SK-N-SH (cell line): ENCODE data around the gene PDZRN4. TPM values are rescaled to one million over a fixed set of nuclear protein-coding genes. Genes with fewer than 3 reads are reported as not detected.

Source experiments
- CTCF ChIA-PET: fragments of 300-600, 350-600 bp; formaldehyde crosslinking; extraction: SDS; loops from one replicate; lab custom pipeline; 2021; lab: Yijun Ruan, JAX
- POLR2A ChIA-PET: fragments of 350-600 bp; sonication (Branson Sonifier 250); formaldehyde crosslinking; extraction: SDS; loops from one replicate; lab custom pipeline; 2020; ENCODE audit warnings: antibody characterized with exemption, inconsistent platforms; lab: Yijun Ruan, JAX
- DNase-seq: peaks from one replicate; pipeline ENCODE4 v3.0.0; 2012
- H2AFZ ChIP-seq: fragments of 200-600 bp; sonication (generic); 2 replicates; pipeline ENCODE4 v1.8.1; 2016; ENCODE audit warnings: antibody characterized with exemption, mild to moderate bottlenecking, low read depth
- H3F3A ChIP-seq: fragments of 200-600 bp; sonication (generic); replicated peaks from 2 replicates; pipeline ENCODE3; 2016; ENCODE audit warnings: antibody characterized with exemption, mild to moderate bottlenecking; ENCODE audit not compliant: insufficient read depth
- H3K27ac ChIP-seq, 2 experiments: fragments of 200-500 bp in 1 of 2; fragments of 200-600 bp in 1 of 2; sonication (Bioruptor generic) in 1 of 2; sonication (generic), shearing (Covaris generic) in 1 of 2; 2 replicates each; pipeline versions ENCODE4 v1.5.1 to v1.6.1; 2014 to 2016; ENCODE audit warnings: low read depth in 2 of 2, inconsistent platforms in 1 of 2, low read length in 1 of 2, mild to moderate bottlenecking in 1 of 2, mixed read lengths in 1 of 2
- H3K27me3 ChIP-seq: fragments of 200-600 bp; sonication (generic), shearing (Covaris generic); 2 replicates; pipeline ENCODE4 v1.6.1; 2016; ENCODE audit warnings: mixed run types; ENCODE audit not compliant: insufficient read depth
- H3K36me3 ChIP-seq, 2 experiments: fragments of 200-500 bp in 1 of 2; fragments of 200-600 bp in 1 of 2; sonication (Bioruptor generic) in 1 of 2; sonication (generic) in 1 of 2; replicated peaks in 1 of 2; 2 replicates each; pipeline versions ENCODE3 to v1.5.1; 2014 to 2016; ENCODE audit warnings: low read length in 1 of 2, mild to moderate bottlenecking in 1 of 2; ENCODE audit not compliant: insufficient read depth in 2 of 2, control insufficient read depth in 1 of 2
- H3K4me1 ChIP-seq, 2 experiments: fragments of 200-500 bp in 1 of 2; fragments of 200-600 bp in 1 of 2; sonication (Bioruptor generic) in 1 of 2; sonication (generic), shearing (Covaris generic) in 1 of 2; 2 replicates each; pipeline versions ENCODE4 v1.5.1 to v1.6.1; 2014 to 2016; ENCODE audit warnings: low read depth in 1 of 2, low read length in 1 of 2, mixed run types in 1 of 2; ENCODE audit not compliant: insufficient read depth in 2 of 2, control insufficient read depth in 1 of 2
- H3K4me2 ChIP-seq: fragments of 200-600 bp; sonication (generic), shearing (Covaris generic); 2 replicates; pipeline ENCODE4 v1.6.1; 2017; ENCODE audit warnings: mixed run types
- H3K4me3 ChIP-seq, 2 experiments: fragments of 200-500 bp in 1 of 2; fragments of 200-600 bp in 1 of 2; sonication (Bioruptor generic) in 1 of 2; sonication (generic), shearing (Covaris generic) in 1 of 2; 2 replicates each; pipeline versions ENCODE4 v1.5.1 to v1.8.1; 2014 to 2016; ENCODE audit warnings: low read depth in 2 of 2, inconsistent platforms in 1 of 2, low read length in 1 of 2, mild to moderate bottlenecking in 1 of 2, mixed read lengths in 1 of 2, moderate library complexity in 1 of 2
- H3K79me2 ChIP-seq: fragments of 200-600 bp; sonication (generic); 2 replicates; pipeline ENCODE4 v1.8.1; 2017; ENCODE audit warnings: mild to moderate bottlenecking; ENCODE audit not compliant: insufficient read depth
- H3K9ac ChIP-seq: fragments of 200-600 bp; sonication (generic); 2 replicates; pipeline ENCODE4 v1.6.1; 2017; ENCODE audit warnings: mixed run types
- H3K9me2 ChIP-seq: fragments of 200-600 bp; sonication (generic); 2 replicates; pipeline ENCODE4 v1.6.1; 2017; ENCODE audit warnings: mixed run types
- H3K9me3 ChIP-seq: fragments of 200-600 bp; sonication (generic); 2 replicates; pipeline ENCODE4 v1.6.1; 2017; ENCODE audit warnings: mixed run types, mild to moderate bottlenecking, moderate library complexity
- H4K20me1 ChIP-seq: fragments of 200-600 bp; sonication (generic); 2 replicates; pipeline ENCODE4 v1.6.1; 2017; ENCODE audit warnings: mild to moderate bottlenecking, mixed run types; ENCODE audit not compliant: insufficient read depth
- CHD2 ChIP-seq: fragments of 150-350 bp; IDR thresholded peaks from 2 replicates; pipeline ENCODE4 v1.6.1; 2018; ENCODE audit warnings: low read length; ENCODE audit not compliant: partially characterized antibody
- ELF1 ChIP-seq: IDR thresholded peaks from 2 replicates; pipeline ENCODE4 v1.4.0; 2012
- EP300 ChIP-seq, 2 experiments: IDR thresholded peaks; 2 replicates each; pipeline versions ENCODE4 v1.4.0 to v1.6.1; 2012; ENCODE audit warnings: borderline replicate concordance in 1 of 2, low read depth in 1 of 2, low read length in 1 of 2
- EZH2phosphoT487 ChIP-seq: fragments of 200-600 bp; sonication (generic); IDR thresholded peaks from 2 replicates; pipeline ENCODE4 v1.6.1; 2017; ENCODE audit warnings: low read depth, mixed run types, mild to moderate bottlenecking, antibody characterized with exemption, moderate library complexity, borderline replicate concordance
- FOXM1 ChIP-seq: IDR thresholded peaks from 2 replicates; pipeline ENCODE4 v1.4.0; 2012; ENCODE audit warnings: low read depth, mild to moderate bottlenecking
- JUND ChIP-seq: IDR thresholded peaks from 2 replicates; pipeline ENCODE4 v1.4.0; 2012
- MEF2A ChIP-seq: IDR thresholded peaks from 2 replicates; pipeline ENCODE4 v1.4.0; 2012; ENCODE audit warnings: low read depth, borderline replicate concordance
- MXI1 ChIP-seq: IDR thresholded peaks from 2 replicates; pipeline ENCODE4 v1.6.1; 2012; ENCODE audit warnings: mild to moderate bottlenecking, low read depth, low read length, improper control_type of control experiment
- NFIC ChIP-seq: IDR thresholded peaks from 2 replicates; pipeline ENCODE4 v1.4.0; 2012; ENCODE audit warnings: borderline replicate concordance
- NRF1 ChIP-seq: IDR thresholded peaks from 2 replicates; pipeline ENCODE4 v1.6.1; 2012; ENCODE audit warnings: low read depth, mild to moderate bottlenecking, low read length
- RFX5 ChIP-seq: IDR thresholded peaks from 2 replicates; pipeline ENCODE4 v1.6.1; 2012; ENCODE audit warnings: mild to moderate bottlenecking, improper control_type of control experiment, low read length
- RXRA ChIP-seq: IDR thresholded peaks from 2 replicates; pipeline ENCODE4 v1.4.0; 2012; ENCODE audit warnings: low read depth, mild to moderate bottlenecking, borderline replicate concordance
- SIN3A ChIP-seq: IDR thresholded peaks from 2 replicates; pipeline ENCODE4 v1.6.1; 2012; ENCODE audit warnings: low read depth, mild to moderate bottlenecking, low read length, moderate library complexity, borderline replicate concordance
- SMC3 ChIP-seq: IDR thresholded peaks from 2 replicates; pipeline ENCODE4 v1.6.1; 2012; ENCODE audit warnings: low read depth, low read length, improper control_type of control experiment
- YY1 ChIP-seq: IDR thresholded peaks from 2 replicates; pipeline ENCODE4 v1.4.0; 2012; ENCODE audit warnings: low read depth, mild to moderate bottlenecking
- WGBS: methylation state at CpG from one replicate; pipeline ENCODE4 v1.1.6; 2017; ENCODE audit warnings: low lambda C conversion rate; 5-methylcytosine and 5-hydroxymethylcytosine counted together
- polyA plus RNA-seq, 3 experiments: library from polyadenylated mRNA; depleted of rRNA; stranded (reverse); fragments of >200 nt; gene quantifications; 2 replicates each; pipeline ENCODE4 v1.2.3, GENCODE V29; 2012
- TF ChIP-seq, protein P1 (sequence below): fragments of 200-600 bp; sonication (generic); IDR thresholded peaks from 2 replicates; pipeline ENCODE4 v1.6.1; 2017; ENCODE audit warnings: antibody characterized with exemption, mild to moderate bottlenecking, moderate library complexity
- TF ChIP-seq, protein P2 (sequence below): fragments of 150-350 bp; IDR thresholded peaks from 2 replicates; pipeline ENCODE4 v1.6.1; 2017; ENCODE audit warnings: antibody characterized with exemption, low read length, low read depth, borderline replicate concordance
- TF ChIP-seq, protein P3 (sequence below): IDR thresholded peaks from 2 replicates; pipeline ENCODE4 v1.6.1; 2012; ENCODE audit warnings: mild to moderate bottlenecking, low read depth, low read length, moderate library complexity
- TF ChIP-seq, protein P4 (sequence below): fragments of 150-350 bp; IDR thresholded peaks from 2 replicates; pipeline ENCODE4 v1.6.1; 2016; ENCODE audit warnings: mild to moderate bottlenecking, low read depth, low read length

Gene PDZRN4
- polyA plus RNA-seq, 1 of the 3 experiments (the other 2 are of a cell fraction) = 0.02 TPM

DNA sequence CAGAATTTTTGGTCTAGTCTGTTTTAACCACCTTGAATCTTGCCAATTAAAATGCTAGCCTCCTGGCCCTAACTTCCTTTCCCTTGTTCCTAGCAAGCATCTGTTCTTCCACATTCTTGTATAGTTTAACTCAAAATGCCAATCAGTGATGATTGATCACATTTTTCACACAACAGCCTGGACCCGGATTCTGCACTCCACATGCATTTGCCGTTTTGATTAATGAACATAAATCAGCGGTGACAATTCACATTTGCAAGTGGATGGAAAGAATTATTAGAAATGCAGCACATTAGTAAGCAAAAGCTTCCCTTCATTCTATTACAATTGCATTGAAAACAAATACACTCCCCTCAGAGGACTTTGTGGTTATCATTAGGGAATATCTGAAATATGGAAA, 83.4 kb downstream of the PDZRN4 start:
- no peak overlapping the region for H2AFZ ChIP-seq
- no peaks in the 10 kb centered on the region for H3K9me3 ChIP-seq
- TF ChIP-seq ELF1 = no peak
- TF ChIP-seq YY1 = no peak
- no peak for TF ChIP-seq MEF2A
- no peak for TF ChIP-seq JUND
- TF ChIP-seq EP300 (IDR thresholded peaks at IDR 0.05; ENCODE audit: borderline replicate concordance in 1 of 2, low read depth in 1 of 2, low read length in 1 of 2) = no peak
- TF ChIP-seq SIN3A = no peak
- peaks cover 0 to 2% of the 10 kb centered on the region in 2 experiments; a peak in 1 of 4 replicates for H3K4me1 ChIP-seq
- ChIA-PET POLR2A (interaction anchor here (0.6 kb wide), 1 partner anchor 500 kb away, joined by 3 read pairs; no protein-coding TSS in a partner anchor), CTCF (interaction anchor here (1.1 kb wide), 1 partner anchor 752 kb away, joined by 4 read pairs; no protein-coding TSS in a partner anchor)
- H3K36me3 ChIP-seq = no peaks in the 10 kb centered on the region
- H3K79me2 ChIP-seq = no peaks in the 10 kb centered on the region
- H3K27me3 ChIP-seq = no peaks in the 10 kb centered on the region
- H3K4me3 ChIP-seq = no peak overlapping the region
- H3F3A ChIP-seq = no peaks in the 10 kb centered on the region
- no peaks in the 10 kb centered on the region for H3K9me2 ChIP-seq
- no peaks in the 10 kb centered on the region for H4K20me1 ChIP-seq
- H3K27ac ChIP-seq = no peak overlapping the region
- no peak overlapping the region for H3K4me2 ChIP-seq
- no peak overlapping the region for H3K9ac ChIP-seq
- 34% methylated on average over 3 of the region's 3 CpGs for WGBS
- no peak for DNase-seq

GRCh38 chr12:41274643-41275042, 86.5 kb downstream of the PDZRN4 start:
- 61% methylated on average over 2 of the region's 2 CpGs for WGBS
- no peaks in the 10 kb centered on the region for H3K9me2 ChIP-seq
- no peaks in the 10 kb centered on the region for H4K20me1 ChIP-seq
- no peaks in the 10 kb centered on the region for H3F3A ChIP-seq
- no peak overlapping the region for H3K9ac ChIP-seq
- no peaks in the 10 kb centered on the region for H3K36me3 ChIP-seq
- no peak overlapping the region for H3K4me2 ChIP-seq
- ChIA-PET CTCF (interaction anchor here (1.2 to 7.9 kb wide), 4 partner anchors 10 to 748 kb away, joined by 6 to 140 read pairs (median 10); no protein-coding TSS in a partner anchor), POLR2A (no interaction called here)
- H3K4me3 ChIP-seq = no peak overlapping the region
- no peak overlapping the region for H2AFZ ChIP-seq
- DNase-seq = no peak
- no peak overlapping the region; a peak in 1 of 4 replicates for H3K27ac ChIP-seq
- H3K9me3 ChIP-seq = no peaks in the 10 kb centered on the region
- H3K79me2 ChIP-seq = no peaks in the 10 kb centered on the region
- TF ChIP-seq, protein P1, sequence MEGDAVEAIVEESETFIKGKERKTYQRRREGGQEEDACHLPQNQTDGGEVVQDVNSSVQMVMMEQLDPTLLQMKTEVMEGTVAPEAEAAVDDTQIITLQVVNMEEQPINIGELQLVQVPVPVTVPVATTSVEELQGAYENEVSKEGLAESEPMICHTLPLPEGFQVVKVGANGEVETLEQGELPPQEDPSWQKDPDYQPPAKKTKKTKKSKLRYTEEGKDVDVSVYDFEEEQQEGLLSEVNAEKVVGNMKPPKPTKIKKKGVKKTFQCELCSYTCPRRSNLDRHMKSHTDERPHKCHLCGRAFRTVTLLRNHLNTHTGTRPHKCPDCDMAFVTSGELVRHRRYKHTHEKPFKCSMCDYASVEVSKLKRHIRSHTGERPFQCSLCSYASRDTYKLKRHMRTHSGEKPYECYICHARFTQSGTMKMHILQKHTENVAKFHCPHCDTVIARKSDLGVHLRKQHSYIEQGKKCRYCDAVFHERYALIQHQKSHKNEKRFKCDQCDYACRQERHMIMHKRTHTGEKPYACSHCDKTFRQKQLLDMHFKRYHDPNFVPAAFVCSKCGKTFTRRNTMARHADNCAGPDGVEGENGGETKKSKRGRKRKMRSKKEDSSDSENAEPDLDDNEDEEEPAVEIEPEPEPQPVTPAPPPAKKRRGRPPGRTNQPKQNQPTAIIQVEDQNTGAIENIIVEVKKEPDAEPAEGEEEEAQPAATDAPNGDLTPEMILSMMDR = no peak
- TF ChIP-seq MXI1 (no peak), NRF1 (no peak), EZH2phosphoT487 (no peak), NFIC (no peak), SIN3A (no peak), ELF1 (no peak), RFX5 (no peak), RXRA (no peak), CHD2 (no peak), SMC3 (no peak), FOXM1 (no peak)
- TF ChIP-seq, protein P2, sequence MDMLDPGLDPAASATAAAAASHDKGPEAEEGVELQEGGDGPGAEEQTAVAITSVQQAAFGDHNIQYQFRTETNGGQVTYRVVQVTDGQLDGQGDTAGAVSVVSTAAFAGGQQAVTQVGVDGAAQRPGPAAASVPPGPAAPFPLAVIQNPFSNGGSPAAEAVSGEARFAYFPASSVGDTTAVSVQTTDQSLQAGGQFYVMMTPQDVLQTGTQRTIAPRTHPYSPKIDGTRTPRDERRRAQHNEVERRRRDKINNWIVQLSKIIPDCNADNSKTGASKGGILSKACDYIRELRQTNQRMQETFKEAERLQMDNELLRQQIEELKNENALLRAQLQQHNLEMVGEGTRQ = no peak
- TF ChIP-seq, protein P3, sequence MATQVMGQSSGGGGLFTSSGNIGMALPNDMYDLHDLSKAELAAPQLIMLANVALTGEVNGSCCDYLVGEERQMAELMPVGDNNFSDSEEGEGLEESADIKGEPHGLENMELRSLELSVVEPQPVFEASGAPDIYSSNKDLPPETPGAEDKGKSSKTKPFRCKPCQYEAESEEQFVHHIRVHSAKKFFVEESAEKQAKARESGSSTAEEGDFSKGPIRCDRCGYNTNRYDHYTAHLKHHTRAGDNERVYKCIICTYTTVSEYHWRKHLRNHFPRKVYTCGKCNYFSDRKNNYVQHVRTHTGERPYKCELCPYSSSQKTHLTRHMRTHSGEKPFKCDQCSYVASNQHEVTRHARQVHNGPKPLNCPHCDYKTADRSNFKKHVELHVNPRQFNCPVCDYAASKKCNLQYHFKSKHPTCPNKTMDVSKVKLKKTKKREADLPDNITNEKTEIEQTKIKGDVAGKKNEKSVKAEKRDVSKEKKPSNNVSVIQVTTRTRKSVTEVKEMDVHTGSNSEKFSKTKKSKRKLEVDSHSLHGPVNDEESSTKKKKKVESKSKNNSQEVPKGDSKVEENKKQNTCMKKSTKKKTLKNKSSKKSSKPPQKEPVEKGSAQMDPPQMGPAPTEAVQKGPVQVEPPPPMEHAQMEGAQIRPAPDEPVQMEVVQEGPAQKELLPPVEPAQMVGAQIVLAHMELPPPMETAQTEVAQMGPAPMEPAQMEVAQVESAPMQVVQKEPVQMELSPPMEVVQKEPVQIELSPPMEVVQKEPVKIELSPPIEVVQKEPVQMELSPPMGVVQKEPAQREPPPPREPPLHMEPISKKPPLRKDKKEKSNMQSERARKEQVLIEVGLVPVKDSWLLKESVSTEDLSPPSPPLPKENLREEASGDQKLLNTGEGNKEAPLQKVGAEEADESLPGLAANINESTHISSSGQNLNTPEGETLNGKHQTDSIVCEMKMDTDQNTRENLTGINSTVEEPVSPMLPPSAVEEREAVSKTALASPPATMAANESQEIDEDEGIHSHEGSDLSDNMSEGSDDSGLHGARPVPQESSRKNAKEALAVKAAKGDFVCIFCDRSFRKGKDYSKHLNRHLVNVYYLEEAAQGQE = no peak
- TF ChIP-seq, protein P4, sequence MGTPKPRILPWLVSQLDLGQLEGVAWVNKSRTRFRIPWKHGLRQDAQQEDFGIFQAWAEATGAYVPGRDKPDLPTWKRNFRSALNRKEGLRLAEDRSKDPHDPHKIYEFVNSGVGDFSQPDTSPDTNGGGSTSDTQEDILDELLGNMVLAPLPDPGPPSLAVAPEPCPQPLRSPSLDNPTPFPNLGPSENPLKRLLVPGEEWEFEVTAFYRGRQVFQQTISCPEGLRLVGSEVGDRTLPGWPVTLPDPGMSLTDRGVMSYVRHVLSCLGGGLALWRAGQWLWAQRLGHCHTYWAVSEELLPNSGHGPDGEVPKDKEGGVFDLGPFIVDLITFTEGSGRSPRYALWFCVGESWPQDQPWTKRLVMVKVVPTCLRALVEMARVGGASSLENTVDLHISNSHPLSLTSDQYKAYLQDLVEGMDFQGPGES = no peak
- TF ChIP-seq, all 33 proteins: peak for 0
- no peaks in the 10 kb centered on the region for H3K27me3 ChIP-seq
- peaks cover 0 to 6% of the 10 kb centered on the region in 2 experiments; a peak in 2 of 4 replicates for H3K4me1 ChIP-seq
